ENCODE measurements around the gene NADK2. TPM values are rescaled to one million over a fixed set of nuclear protein-coding genes. Genes with fewer than 3 reads are reported as not detected.

The NADK2 gene
- total RNA-seq, 2 donors from 2014 or later: 17.9 to 30.4 TPM

- H3K27ac ChIP-seq: no peak overlapping the region
- DNase-seq (ENCODE audit: low spot score): no peak
- H3K4me1 ChIP-seq: peaks cover 0 to 16% of the 10 kb centered on the region in 2 donors
- no peaks in the 10 kb centered on the region for H3K27me3 ChIP-seq
- no peak overlapping the region for H3K4me3 ChIP-seq
- peaks cover 25% of the 10 kb centered on the region for H3K36me3 ChIP-seq
- H3K9me3 ChIP-seq: no peaks in the 10 kb centered on the region
- TF ChIP-seq, protein P1, sequence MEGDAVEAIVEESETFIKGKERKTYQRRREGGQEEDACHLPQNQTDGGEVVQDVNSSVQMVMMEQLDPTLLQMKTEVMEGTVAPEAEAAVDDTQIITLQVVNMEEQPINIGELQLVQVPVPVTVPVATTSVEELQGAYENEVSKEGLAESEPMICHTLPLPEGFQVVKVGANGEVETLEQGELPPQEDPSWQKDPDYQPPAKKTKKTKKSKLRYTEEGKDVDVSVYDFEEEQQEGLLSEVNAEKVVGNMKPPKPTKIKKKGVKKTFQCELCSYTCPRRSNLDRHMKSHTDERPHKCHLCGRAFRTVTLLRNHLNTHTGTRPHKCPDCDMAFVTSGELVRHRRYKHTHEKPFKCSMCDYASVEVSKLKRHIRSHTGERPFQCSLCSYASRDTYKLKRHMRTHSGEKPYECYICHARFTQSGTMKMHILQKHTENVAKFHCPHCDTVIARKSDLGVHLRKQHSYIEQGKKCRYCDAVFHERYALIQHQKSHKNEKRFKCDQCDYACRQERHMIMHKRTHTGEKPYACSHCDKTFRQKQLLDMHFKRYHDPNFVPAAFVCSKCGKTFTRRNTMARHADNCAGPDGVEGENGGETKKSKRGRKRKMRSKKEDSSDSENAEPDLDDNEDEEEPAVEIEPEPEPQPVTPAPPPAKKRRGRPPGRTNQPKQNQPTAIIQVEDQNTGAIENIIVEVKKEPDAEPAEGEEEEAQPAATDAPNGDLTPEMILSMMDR (IDR thresholded peaks at IDR 0.05): no peak
These were observed 13.2 kb downstream of the NADK2 start for GRCh38 chr5:36228505-36228904.

DNA sequence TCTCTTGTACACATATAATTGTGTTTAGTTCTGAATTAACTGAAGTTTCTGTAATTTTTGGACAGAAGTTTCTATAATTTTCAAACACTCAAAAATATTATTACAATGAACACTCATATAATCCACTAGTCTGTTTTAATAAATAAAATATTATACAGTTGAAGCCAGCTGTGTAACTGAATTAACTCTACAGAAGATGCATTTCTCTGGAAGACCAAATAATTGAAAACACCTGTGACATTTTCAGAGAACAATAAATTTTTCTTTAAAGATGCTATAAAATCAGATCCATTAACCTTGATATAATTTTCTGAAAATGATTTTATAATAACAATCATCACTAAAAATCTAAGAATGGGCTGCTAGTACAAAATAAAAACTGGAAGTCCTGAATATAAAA, 14.7 kb downstream of the NADK2 start:
- TF ChIP-seq, protein P1 (IDR thresholded peaks at IDR 0.05): no peak

GRCh38 chr5:36222620-36223019, 19.1 kb downstream of the NADK2 start:
- no peak overlapping the region for H3K4me3 ChIP-seq
- no peak for DNase-seq (ENCODE audit: low spot score)
- H3K9me3 ChIP-seq: no peaks in the 10 kb centered on the region
- H3K27ac ChIP-seq: no peak overlapping the region
- H3K27me3 ChIP-seq: no peaks in the 10 kb centered on the region
- H3K36me3 ChIP-seq: peaks cover 54% of the 10 kb centered on the region
- TF ChIP-seq, protein P1 (IDR thresholded peaks at IDR 0.05): no peak
- no peaks in the 10 kb centered on the region for H3K4me1 ChIP-seq

More for the DNA sequence above, 14.7 kb downstream of the NADK2 start:
- H3K27me3 ChIP-seq: no peaks in the 10 kb centered on the region
- H3K36me3 ChIP-seq: peaks cover 36% of the 10 kb centered on the region
- H3K4me3 ChIP-seq: no peak overlapping the region
- H3K4me1 ChIP-seq: peaks cover 0 to 12% of the 10 kb centered on the region in 2 donors
- no peak for DNase-seq (ENCODE audit: low spot score)
- no peaks in the 10 kb centered on the region for H3K9me3 ChIP-seq
- H3K27ac ChIP-seq: no peak overlapping the region

DNA sequence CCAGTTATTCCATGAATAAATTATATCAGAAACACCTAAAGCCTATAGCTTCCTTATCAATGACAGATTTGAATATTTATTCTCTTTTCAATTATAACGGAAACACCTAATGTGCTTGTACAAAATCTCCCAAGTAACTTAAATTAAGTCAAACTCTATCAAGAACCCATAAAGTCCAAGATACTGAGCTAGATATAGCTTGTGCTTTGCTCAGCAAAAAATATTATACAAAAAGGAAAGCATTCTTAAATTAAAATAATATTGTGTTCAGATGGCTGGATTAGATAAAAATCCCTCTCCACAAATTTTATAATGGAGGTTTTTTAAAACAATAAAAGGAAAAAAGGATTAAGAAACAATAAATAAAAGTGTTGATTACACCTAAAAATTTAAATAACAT, 23.7 kb downstream of the NADK2 start:
- Histone ChIP-seq H3K27ac (no peak overlapping the region), H3K9me3 (no peaks in the 10 kb centered on the region), H3K36me3 (peaks cover 52% of the 10 kb centered on the region), H3K4me3 (no peak overlapping the region), H3K4me1 (no peaks in the 10 kb centered on the region), H3K27me3 (no peaks in the 10 kb centered on the region)
- no peak for DNase-seq (ENCODE audit: low spot score)
- TF ChIP-seq, protein P1 (IDR thresholded peaks at IDR 0.05): no peak

- no peaks in the 10 kb centered on the region for H3K9me3 ChIP-seq
- H3K4me1 ChIP-seq: no peaks in the 10 kb centered on the region
- no peak overlapping the region for H3K4me3 ChIP-seq
- no peak for DNase-seq (ENCODE audit: low spot score)
- no peak overlapping the region for H3K27ac ChIP-seq
- no peaks in the 10 kb centered on the region for H3K27me3 ChIP-seq
- TF ChIP-seq, protein P1 (IDR thresholded peaks at IDR 0.05): no peak
- H3K36me3 ChIP-seq: peaks cover 51% of the 10 kb centered on the region
These were observed 24.2 kb downstream of the NADK2 start for GRCh38 chr5:36217567-36217966.

- H3K4me1 ChIP-seq: no peaks in the 10 kb centered on the region
- no peak for DNase-seq (ENCODE audit: low spot score)
- no peak overlapping the region for H3K27ac ChIP-seq
- no peaks in the 10 kb centered on the region for H3K9me3 ChIP-seq
- H3K27me3 ChIP-seq: no peaks in the 10 kb centered on the region
- H3K4me3 ChIP-seq: no peak overlapping the region
- TF ChIP-seq, protein P1 (IDR thresholded peaks at IDR 0.05): no peak
- peaks cover 57% of the 10 kb centered on the region for H3K36me3 ChIP-seq
These were observed 25.8 kb downstream of the NADK2 start for GRCh38 chr5:36215910-36216309.

Measured in right atrium auricular region (tissue), 2 donors.